H1 (cell line): ENCODE results near the gene SMCO1.

Experiments
- ASH2L ChIP-seq: fragments of 200-600, 300-600 bp; sonication (generic); IDR thresholded peaks from one replicate; pipeline ENCODE4 v1.7.1; 2017; ENCODE audit warnings: low read length
- CEBPB ChIP-seq: IDR thresholded peaks from 2 replicates; pipeline ENCODE4 v1.6.1; 2012; ENCODE audit warnings: low read depth, low read length
- EZH2 ChIP-seq: fragments of 200-600 bp; sonication (generic); IDR thresholded peaks from 2 replicates; pipeline ENCODE4 v1.7.1; 2012; ENCODE audit warnings: low read depth, mild to moderate bottlenecking, moderate library complexity, low read length, inconsistent platforms; ENCODE audit not compliant: severe bottlenecking
- POLR2A ChIP-seq, 2 experiments: IDR thresholded peaks; 1 replicate in 1 of 2; 2 replicates in 1 of 2; pipeline ENCODE4 v1.6.1; 2011; ENCODE audit warnings: low read depth in 2 of 2, low read length in 2 of 2, mild to moderate bottlenecking in 2 of 2; ENCODE audit errors: control extremely low read depth in 1 of 2
- POLR2AphosphoS5 ChIP-seq: IDR thresholded peaks from 2 replicates; pipeline ENCODE4 v1.6.1; 2011; ENCODE audit warnings: low read depth, low read length
- SRF ChIP-seq: IDR thresholded peaks from 2 replicates; pipeline ENCODE4 v1.6.1; 2011; ENCODE audit warnings: mild to moderate bottlenecking, low read depth, low read length, moderate library complexity
- TF ChIP-seq, protein P1 (sequence below), 3 experiments: IDR thresholded peaks; 1 replicate in 2 of 3; 2 replicates in 1 of 3; pipeline versions ENCODE4 v1.5.1 to v1.6.1; 2011; ENCODE audit warnings: low read length in 3 of 3, mild to moderate bottlenecking in 3 of 3, inconsistent platforms in 2 of 3, low read depth in 1 of 3, moderate library complexity in 1 of 3; ENCODE audit not compliant: insufficient read depth in 1 of 3; ENCODE audit errors: control extremely low read depth in 1 of 3

GRCh38 chr3:196498297-196498696 lies 16.8 kb downstream of the SMCO1 start:
- TF ChIP-seq, protein P1, sequence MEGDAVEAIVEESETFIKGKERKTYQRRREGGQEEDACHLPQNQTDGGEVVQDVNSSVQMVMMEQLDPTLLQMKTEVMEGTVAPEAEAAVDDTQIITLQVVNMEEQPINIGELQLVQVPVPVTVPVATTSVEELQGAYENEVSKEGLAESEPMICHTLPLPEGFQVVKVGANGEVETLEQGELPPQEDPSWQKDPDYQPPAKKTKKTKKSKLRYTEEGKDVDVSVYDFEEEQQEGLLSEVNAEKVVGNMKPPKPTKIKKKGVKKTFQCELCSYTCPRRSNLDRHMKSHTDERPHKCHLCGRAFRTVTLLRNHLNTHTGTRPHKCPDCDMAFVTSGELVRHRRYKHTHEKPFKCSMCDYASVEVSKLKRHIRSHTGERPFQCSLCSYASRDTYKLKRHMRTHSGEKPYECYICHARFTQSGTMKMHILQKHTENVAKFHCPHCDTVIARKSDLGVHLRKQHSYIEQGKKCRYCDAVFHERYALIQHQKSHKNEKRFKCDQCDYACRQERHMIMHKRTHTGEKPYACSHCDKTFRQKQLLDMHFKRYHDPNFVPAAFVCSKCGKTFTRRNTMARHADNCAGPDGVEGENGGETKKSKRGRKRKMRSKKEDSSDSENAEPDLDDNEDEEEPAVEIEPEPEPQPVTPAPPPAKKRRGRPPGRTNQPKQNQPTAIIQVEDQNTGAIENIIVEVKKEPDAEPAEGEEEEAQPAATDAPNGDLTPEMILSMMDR (IDR thresholded peaks at IDR 0.05; ENCODE audit: control extremely low read depth in 1 of 3, insufficient read depth in 1 of 3, low read depth in 1 of 3, low read length in 3 of 3): no peak
- TF ChIP-seq EZH2: no peak
- TF ChIP-seq POLR2AphosphoS5: no peak
- TF ChIP-seq CEBPB: no peak
- TF ChIP-seq SRF: no peak
- TF ChIP-seq POLR2A (IDR thresholded peaks at IDR 0.05; ENCODE audit: control extremely low read depth in 1 of 2, low read depth in 2 of 2, low read length in 2 of 2): no peak
- TF ChIP-seq ASH2L: no peak
